DOHH2 (cell line): ENCODE data around the gene CATSPER1.

Source experiments
- CTCF ChIP-seq: fragments of 200-600 bp; sonication (generic); IDR thresholded peaks from one replicate; pipeline ENCODE4 v1.5.1; 2014; ENCODE audit warnings: antibody characterized with exemption, mild to moderate bottlenecking, low read depth, low read length; ENCODE audit not compliant: poor library complexity, severe bottlenecking
- EZH2phosphoT487 ChIP-seq: fragments of 200-600 bp; sonication (generic); IDR thresholded peaks from 2 replicates; pipeline ENCODE4 v1.6.1; 2017; ENCODE audit warnings: borderline replicate concordance, mild to moderate bottlenecking, antibody characterized with exemption, low read length, moderate library complexity, mixed read lengths

GRCh38 chr11:65978391-65979238, 47.7 kb downstream of the CATSPER1 start:
- TF ChIP-seq CTCF (no peak), EZH2phosphoT487 (no peak)
